HCT116 (cell line): ENCODE results near the gene DICER1.

ENCODE experiments used
- ATF3 ChIP-seq: IDR thresholded peaks from 2 replicates; pipeline ENCODE4 v1.6.1; 2012
- CBX3 ChIP-seq: IDR thresholded peaks from 2 replicates; pipeline ENCODE4 v1.6.1; 2012; ENCODE audit warnings: low read depth
- CTCF ChIP-seq, 3 experiments: fragments of 200-600 bp in 1 of 3; sonication (generic) in 1 of 3; IDR thresholded peaks in 2 of 3; conservative IDR thresholded peaks in 1 of 3; 2 replicates each; pipeline ENCODE4 v1.5.1; 2012 to 2017; ENCODE audit warnings: low read depth in 2 of 3, low read length in 2 of 3, antibody characterized with exemption in 1 of 3, borderline replicate concordance in 1 of 3, control low read depth in 1 of 3, mild to moderate bottlenecking in 1 of 3, mixed read lengths in 1 of 3, mixed run types in 1 of 3, moderate library complexity in 1 of 3; ENCODE audit not compliant: insufficient read depth in 1 of 3
- EZH2 ChIP-seq: fragments of 200-600 bp; sonication (generic); IDR thresholded peaks from 2 replicates; pipeline ENCODE4 v1.6.1; 2017; ENCODE audit warnings: antibody characterized with exemption, mixed run types
- JUND ChIP-seq: IDR thresholded peaks from 2 replicates; pipeline ENCODE4 v1.6.1; 2012
- POLR2A ChIP-seq: IDR thresholded peaks from 2 replicates; pipeline ENCODE4 v1.7.0; 2011; ENCODE audit warnings: borderline replicate concordance; ENCODE audit not compliant: insufficient read depth, insufficient read length; ENCODE audit errors: extremely low read depth
- POLR2AphosphoS5 ChIP-seq: IDR thresholded peaks from 2 replicates; pipeline ENCODE4 v1.6.1; 2011; ENCODE audit warnings: mild to moderate bottlenecking, low read depth, low read length, moderate library complexity
- RAD21 ChIP-seq: IDR thresholded peaks from 2 replicates; pipeline ENCODE4 v1.6.1; 2012; ENCODE audit warnings: low read depth, mild to moderate bottlenecking
- SRF ChIP-seq: IDR thresholded peaks from 2 replicates; pipeline ENCODE4 v1.6.1; 2012; ENCODE audit warnings: low read depth
- YY1 ChIP-seq: IDR thresholded peaks from 2 replicates; pipeline ENCODE4 v1.6.1; 2011; ENCODE audit warnings: low read length, low read depth, moderate library complexity, mild to moderate bottlenecking; ENCODE audit not compliant: insufficient replicate concordance; ENCODE audit errors: extremely low read depth
- ZFX ChIP-seq: fragments of 450-650 bp; IDR thresholded peaks from 2 replicates; pipeline ENCODE4 v1.6.1; 2017

- no peak for TF ChIP-seq RAD21
- no peak for TF ChIP-seq ATF3
- TF ChIP-seq JUND = no peak
- TF ChIP-seq EZH2 = no peak
- TF ChIP-seq CTCF (IDR thresholded peaks at IDR 0.05 in 2 of 3, conservative IDR thresholded peaks at IDR 0.05 in 1 of 3; ENCODE audit: borderline replicate concordance in 1 of 3, insufficient read depth in 1 of 3, low read depth in 2 of 3, low read length in 2 of 3) = no peak
- no peak for TF ChIP-seq POLR2AphosphoS5
- TF ChIP-seq POLR2A = no peak
- no peak for TF ChIP-seq CBX3
- TF ChIP-seq YY1 = no peak
- TF ChIP-seq ZFX = no peak
- TF ChIP-seq SRF = no peak
Measured at GRCh38 chr14:95067526-95067925, 89.8 kb downstream of the DICER1 start.
